UCSD-AML1 (cell line): Measurements from ENCODE around the gene RARG.

Source experiments
- DNase-seq: peaks from one replicate; lab custom pipeline; 2025; ENCODE audit not compliant: unreplicated experiment; lab: John Stamatoyannopoulos, UW

RARG gene

GRCh38 chr12:53231921-53232645, at the start of gene RARG:
Gene RARG (minus strand): TSS chr12:53232209. CDS start chr12:53227545, 4,664 bp downstream.
- no peak for DNase-seq

- no peak for DNase-seq
These were observed 48.0 kb upstream of the RARG start for GRCh38 chr12:53279888-53280498.

GRCh38 chr12:53279283-53279869, 47.4 kb upstream of the RARG start:
- DNase-seq = no peak

GRCh38 chr12:53277981-53278380, 46.0 kb upstream of the RARG start:
- DNase-seq = no peak

- DNase-seq = no peak
These were observed 44.5 kb upstream of the RARG start for GRCh38 chr12:53276511-53276910.

- no peak for DNase-seq
These were observed 42.4 kb upstream of the RARG start for GRCh38 chr12:53274445-53274844.

- DNase-seq = no peak
These were observed 36.9 kb upstream of the RARG start for GRCh38 chr12:53268630-53269562.

- DNase-seq = peak; percentile 77
These were observed 36.1 kb upstream of the RARG start, which contains the start of gene ESPL1 for GRCh38 chr12:53267999-53268629. Gene ESPL1 (plus strand): TSS chr12:53268299. CDS start chr12:53268767, 468 bp downstream.

GRCh38 chr12:53267306-53267998, 35.4 kb upstream of the RARG start:
- DNase-seq = peak; percentile 40

GRCh38 chr12:53265783-53266182, 33.8 kb upstream of the RARG start:
- DNase-seq = no peak

- no peak for DNase-seq
These were observed 27.9 kb upstream of the RARG start for GRCh38 chr12:53259891-53260290.

GRCh38 chr12:53258541-53259539, 26.8 kb upstream of the RARG start:
- DNase-seq = peak; percentile 29

GRCh38 chr12:53255996-53256395, 24.0 kb upstream of the RARG start:
- no peak for DNase-seq

GRCh38 chr12:53254816-53255545, 23.0 kb upstream of the RARG start:
- no peak for DNase-seq

GRCh38 chr12:53253298-53253697, 21.3 kb upstream of the RARG start:
- DNase-seq = no peak

GRCh38 chr12:53252349-53252916, 20.4 kb upstream of the RARG start:
- DNase-seq = no peak

GRCh38 chr12:53251477-53252348, 19.7 kb upstream of the RARG start:
- peak; percentile 83 for DNase-seq
